Measurements from ENCODE around the gene PALM3.

The PALM3 gene

GRCh38 chr19:14089412-14089661, 27.5 kb upstream of the PALM3 start:
- DNase-seq (ENCODE audit: low read depth): no peak

GRCh38 chr19:14088634-14089411, 26.9 kb upstream of the PALM3 start:
- no peak for DNase-seq (ENCODE audit: low read depth)

- DNase-seq (ENCODE audit: low read depth): no peak
Measured at GRCh38 chr19:14086098-14086497, 24.2 kb upstream of the PALM3 start.

- no peak for DNase-seq (ENCODE audit: low read depth)
Measured at GRCh38 chr19:14085309-14085995, 23.6 kb upstream of the PALM3 start, which contains the start of gene C19orf67. TSS of gene C19orf67 (minus strand) at chr19:14085783. CDS start at chr19:14085627, 156 bp downstream.

GRCh38 chr19:14082675-14082960, 20.7 kb upstream of the PALM3 start:
- no peak for DNase-seq (ENCODE audit: low read depth)

- no peak for DNase-seq (ENCODE audit: low read depth)
Measured at GRCh38 chr19:14081797-14082674, 20.2 kb upstream of the PALM3 start.

- peak; percentile 99 for DNase-seq (ENCODE audit: low read depth)
Measured at GRCh38 chr19:14080887-14081796, 19.3 kb upstream of the PALM3 start.

- DNase-seq (ENCODE audit: low read depth): no peak
Measured at GRCh38 chr19:14078411-14078810, 16.5 kb upstream of the PALM3 start.

- no peak for DNase-seq (ENCODE audit: low read depth)
Measured at GRCh38 chr19:14073925-14074838, 12.3 kb upstream of the PALM3 start.

GRCh38 chr19:14073261-14073924, 11.5 kb upstream of the PALM3 start:
- DNase-seq (ENCODE audit: low read depth): peak; percentile 65

- DNase-seq (ENCODE audit: low read depth): no peak
Measured at GRCh38 chr19:14072535-14073260, 10.8 kb upstream of the PALM3 start, which contains the start of gene MISP3. TSS of gene MISP3 (plus strand) at chr19:14072786. CDS start at chr19:14073310, 524 bp downstream.

- DNase-seq (ENCODE audit: low read depth): no peak
Measured at GRCh38 chr19:14070268-14071050, 8.6 kb upstream of the PALM3 start.

- DNase-seq (ENCODE audit: low read depth): no peak
Measured at GRCh38 chr19:14066134-14066533, 4.3 kb upstream of the PALM3 start.

- DNase-seq (ENCODE audit: low read depth): no peak
Measured at GRCh38 chr19:14063105-14063504, 1.2 kb upstream of the PALM3 start.

- DNase-seq (ENCODE audit: low read depth): no peak
Measured at GRCh38 chr19:14062558-14062855, 631 bp upstream of the PALM3 start.

- no peak for DNase-seq (ENCODE audit: low read depth)
Measured at GRCh38 chr19:14061081-14061749, 661 bp downstream of the PALM3 start.

- no peak for DNase-seq (ENCODE audit: low read depth)
Measured at GRCh38 chr19:14059652-14060155, 2.2 kb downstream of the PALM3 start.

GRCh38 chr19:14059093-14059480, 2.8 kb downstream of the PALM3 start:
- no peak for DNase-seq (ENCODE audit: low read depth)
